Ovary (tissue), 9 donors: ENCODE results near the gene PCDHGA10. TPM values are rescaled to one million over a fixed set of nuclear protein-coding genes. Genes with fewer than 3 reads are reported as not detected.
"Not testable (repeated sequence)": the region's sequence is repeated elsewhere in the genome, so short reads cannot be mapped to it uniquely, and the experiment has no call there.

Experiments used
- DNase-seq, 5 donors: peaks; one replicate each; pipeline ENCODE4 v3.0.0-alpha.2; 2019 to 2020
- H3K27ac ChIP-seq, 2 donors: fragments of 200-600 bp; one replicate each; pipeline versions ENCODE4 v1.5.1 to v1.8.0; 2019 to 2022
- H3K27me3 ChIP-seq: fragments of 200-600 bp; one replicate; pipeline ENCODE4 v1.8.0; 2022
- H3K36me3 ChIP-seq: fragments of 200-600 bp; sonication (generic); one replicate; pipeline ENCODE4 v1.5.1; 2019
- H3K4me1 ChIP-seq: one replicate; pipeline ENCODE4 v1.8.1; 2013; ENCODE audit warnings: mild to moderate bottlenecking, moderate library complexity; ENCODE audit not compliant: insufficient read depth
- H3K4me3 ChIP-seq: fragments of 200-600 bp; sonication (generic); one replicate; pipeline ENCODE4 v1.5.1; 2017
- H3K9me3 ChIP-seq, 2 donors: fragments of 200-600 bp in 1 of 2; sonication (generic) in 1 of 2; one replicate each; pipeline versions ENCODE4 v1.5.1 to v1.8.1; 2013 to 2019; ENCODE audit warnings: mild to moderate bottlenecking in 1 of 2, moderate library complexity in 1 of 2
- EP300 ChIP-seq: sonication (generic); formaldehyde crosslinking; IDR thresholded peaks from one replicate; pipeline ENCODE4 v1.6.1; 2017; ENCODE audit warnings: antibody characterized with exemption
- POLR2A ChIP-seq: fragments of 450-650 bp; IDR thresholded peaks from one replicate; pipeline ENCODE4 v1.6.1; 2017; ENCODE audit warnings: antibody characterized with exemption, mild to moderate bottlenecking, moderate library complexity
- WGBS, 3 donors: extraction: QIAGEN DNeasy Blood & Tissue Kit in 1 of 3; methylation state at CpG; one replicate each; pipeline versions ENCODE4 v1.1.5 to v1.1.7; 2013 to 2017; 5-methylcytosine and 5-hydroxymethylcytosine counted together
- intact Hi-C, 4 donors: fragments of 100-400 bp; cut with DNase I; formaldehyde crosslinking; loops; one replicate each; pipeline versions ENCODE4 v1.11.0 to v1.15.1; 2022 to 2023
- polyA plus RNA-seq, 2 donors: library from polyadenylated mRNA; stranded (reverse); fragments of 200-250 nt in 1 of 2; fragments of 350-450 nt in 1 of 2; fragmentation: Illumina TruSeq in 1 of 2; extraction: RNeasy Lipid Tissue Mini Kit (QIAGEN cat#74804) in 1 of 2; gene quantifications; one replicate each; pipeline ENCODE4 v1.2.3, GENCODE V29; 2013 to 2014
- total RNA-seq, 7 donors: library from RNA; depleted of rRNA in 2 of 7; stranded (reverse); fragments of >200 nt in 2 of 7; fragmentation: NEBNext Ultra II Directional in 3 of 7; extraction: Animal tissue kit (Norgen Biotek cat#: 25700) in 3 of 7; gene quantifications; one replicate each; pipeline versions ENCODE4 v1.1.0 to v1.2.4, GENCODE V29; 2016 to 2023
- TF ChIP-seq, protein P1 (sequence below), 3 donors: fragments of 450-650 bp in 2 of 3; fragments of 200-600 bp in 1 of 3; IDR thresholded peaks; one replicate each; pipeline versions ENCODE4 v1.5.1 to v1.8.0; 2016 to 2022; ENCODE audit warnings: antibody characterized with exemption in 3 of 3, mild to moderate bottlenecking in 1 of 3
- donor health status: DM: no; HTN: no; CAD: no; lungs with moderate emphysema.
- donor health status: DM: no; HTN: no; CAD: no.
- donor health status: Bipolar disorder and iron deficiency.
- donor health status: DM: yes; HTN: yes; CAD: no.
- donor health status: DM: no; HTN: no; CAD: no.
- donor health status: DM: yes; HTN: yes; CAD: no.

Gene PCDHGA10
- total and polyA plus RNA-seq, 9 donors = 1.3 to 9.7 (median 6.5) TPM

GRCh38 chr5:141430332-141431113 lies 17.7 kb downstream of the PCDHGA10 start, which contains the start of gene PCDHGA12:
Gene PCDHGA12, plus strand, starts transcription at chr5:141430507. Its CDS starts 253 bp downstream, at chr5:141430760.
- H3K36me3 ChIP-seq = no peaks in the 10 kb centered on the region
- H3K27me3 ChIP-seq = no peaks in the 10 kb centered on the region
- intact Hi-C loops = no loop called here
- peaks cover 12 to 59% of the 10 kb centered on the region in 2 donors for H3K9me3 ChIP-seq
- H3K4me1 ChIP-seq = no peaks in the 10 kb centered on the region
- no peak within 1 kb of the TSS for H3K27ac ChIP-seq
- TF ChIP-seq, protein P1, sequence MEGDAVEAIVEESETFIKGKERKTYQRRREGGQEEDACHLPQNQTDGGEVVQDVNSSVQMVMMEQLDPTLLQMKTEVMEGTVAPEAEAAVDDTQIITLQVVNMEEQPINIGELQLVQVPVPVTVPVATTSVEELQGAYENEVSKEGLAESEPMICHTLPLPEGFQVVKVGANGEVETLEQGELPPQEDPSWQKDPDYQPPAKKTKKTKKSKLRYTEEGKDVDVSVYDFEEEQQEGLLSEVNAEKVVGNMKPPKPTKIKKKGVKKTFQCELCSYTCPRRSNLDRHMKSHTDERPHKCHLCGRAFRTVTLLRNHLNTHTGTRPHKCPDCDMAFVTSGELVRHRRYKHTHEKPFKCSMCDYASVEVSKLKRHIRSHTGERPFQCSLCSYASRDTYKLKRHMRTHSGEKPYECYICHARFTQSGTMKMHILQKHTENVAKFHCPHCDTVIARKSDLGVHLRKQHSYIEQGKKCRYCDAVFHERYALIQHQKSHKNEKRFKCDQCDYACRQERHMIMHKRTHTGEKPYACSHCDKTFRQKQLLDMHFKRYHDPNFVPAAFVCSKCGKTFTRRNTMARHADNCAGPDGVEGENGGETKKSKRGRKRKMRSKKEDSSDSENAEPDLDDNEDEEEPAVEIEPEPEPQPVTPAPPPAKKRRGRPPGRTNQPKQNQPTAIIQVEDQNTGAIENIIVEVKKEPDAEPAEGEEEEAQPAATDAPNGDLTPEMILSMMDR (IDR thresholded peaks at IDR 0.05) = peak in 1 of 3 donors; percentile 18
- TF ChIP-seq EP300 = no peak
- peak in 3 of 5 donors; percentile 35 to 51 (median 39) for DNase-seq
- 11 to 20% (median 12%) methylated on average over 33 of the region's 33 CpGs for WGBS, 3 donors
- no peak within 1 kb of the TSS for H3K4me3 ChIP-seq

DNA sequence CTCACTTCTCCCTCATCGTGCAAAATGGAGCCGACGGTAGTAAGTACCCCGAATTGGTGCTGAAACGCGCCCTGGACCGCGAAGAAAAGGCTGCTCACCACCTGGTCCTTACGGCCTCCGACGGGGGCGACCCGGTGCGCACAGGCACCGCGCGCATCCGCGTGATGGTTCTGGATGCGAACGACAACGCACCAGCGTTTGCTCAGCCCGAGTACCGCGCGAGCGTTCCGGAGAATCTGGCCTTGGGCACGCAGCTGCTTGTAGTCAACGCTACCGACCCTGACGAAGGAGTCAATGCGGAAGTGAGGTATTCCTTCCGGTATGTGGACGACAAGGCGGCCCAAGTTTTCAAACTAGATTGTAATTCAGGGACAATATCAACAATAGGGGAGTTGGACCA lies 18.5 kb downstream of the PCDHGA10 start:
- peaks cover 8 to 54% of the 10 kb centered on the region in 2 donors for H3K9me3 ChIP-seq
- H3K4me1 ChIP-seq = no peaks in the 10 kb centered on the region
- no peaks in the 10 kb centered on the region for H3K27me3 ChIP-seq
- no peak overlapping the region for H3K27ac ChIP-seq
- no peak for DNase-seq
- WGBS, 3 donors = 12 to 22% (median 15%) methylated on average over 37 of the region's 37 CpGs
- H3K36me3 ChIP-seq = no peaks in the 10 kb centered on the region
- H3K4me3 ChIP-seq = no peak overlapping the region
- intact Hi-C loops = no loop called here
- TF ChIP-seq POLR2A = no peak
- TF ChIP-seq, protein P1 (IDR thresholded peaks at IDR 0.05) = no peak

- H3K27me3 ChIP-seq, H3K36me3 ChIP-seq, H3K4me1 ChIP-seq, intact Hi-C loops, H3K4me3 ChIP-seq, DNase-seq, H3K27ac ChIP-seq: not testable (repeated sequence)
- WGBS, 3 donors = 32 to 37% (median 35%) methylated on average over 30 to 38 of the region's 38 CpGs
- H3K9me3 ChIP-seq = peaks cover 8 to 45% of the 10 kb centered on the region in 2 donors
These were observed 19.5 kb downstream of the PCDHGA10 start for GRCh38 chr5:141432308-141432707.

GRCh38 chr5:141432726-141433125 lies 19.9 kb downstream of the PCDHGA10 start:
- H3K27ac ChIP-seq, H3K4me3 ChIP-seq, H3K4me1 ChIP-seq, H3K36me3 ChIP-seq, DNase-seq, intact Hi-C loops, H3K27me3 ChIP-seq: not testable (repeated sequence)
- WGBS, 3 donors = 25 to 29% (median 25%) methylated on average over 20 to 29 of the region's 29 CpGs
- peaks cover 6 to 44% of the 10 kb centered on the region in 2 donors for H3K9me3 ChIP-seq

DNA sequence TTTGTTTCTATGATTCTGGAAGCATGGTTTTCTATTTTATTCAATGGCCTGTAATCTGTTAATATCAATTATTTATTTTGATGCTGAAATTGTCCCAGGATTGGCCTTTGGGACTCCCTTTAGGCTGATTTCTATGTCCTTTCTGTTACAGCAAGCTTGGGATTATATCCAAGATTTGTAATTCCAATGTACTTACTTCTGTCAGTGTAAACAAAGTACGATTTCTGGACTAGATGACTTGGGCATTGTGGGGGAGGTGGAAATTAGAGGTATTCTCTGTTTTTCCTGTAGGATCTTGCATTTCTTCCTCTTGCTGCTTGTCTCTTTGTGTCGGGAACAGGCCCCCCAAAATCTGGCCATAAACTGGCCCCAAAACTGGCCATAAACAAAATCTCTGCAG lies 21.2 kb downstream of the PCDHGA10 start:
- DNase-seq = no peak
- no peaks in the 10 kb centered on the region for H3K4me1 ChIP-seq
- no peaks in the 10 kb centered on the region for H3K36me3 ChIP-seq
- H3K27me3 ChIP-seq = no peaks in the 10 kb centered on the region
- no peak overlapping the region for H3K4me3 ChIP-seq
- 82 to 93% (median 88%) methylated on average over 2 of the region's 2 CpGs for WGBS, 3 donors
- TF ChIP-seq, protein P1 (IDR thresholded peaks at IDR 0.05) = no peak
- no peak for TF ChIP-seq EP300
- no peak for TF ChIP-seq POLR2A
- H3K27ac ChIP-seq = no peak overlapping the region
- peaks cover 0 to 34% of the 10 kb centered on the region in 2 donors for H3K9me3 ChIP-seq
- intact Hi-C loops = no loop called here
